Pancreas (tissue), 10 donors: ENCODE results near the gene C19orf33. TPM values are rescaled to one million over a fixed set of nuclear protein-coding genes. Genes with fewer than 3 reads are reported as not detected.

Source experiments
- ATAC-seq, 4 donors: fragments of 200-7000 bp; cut with Tn5 transposase; one replicate each; pipeline versions ENCODE4 v1.8.0 to v1.9.1; 2020; ENCODE audit warnings: mild to moderate bottlenecking in 4 of 4, moderate library complexity in 4 of 4
- DNase-seq, 6 donors: peaks; one replicate each; pipeline ENCODE4 v3.0.0-alpha.2; 2020
- FAIRE-seq: peaks from 2 replicates; lab custom pipeline; 2012; peaks lifted over from hg19 to GRCh38; lab: Jason Lieb, UNC
- H3K27ac ChIP-seq, 4 donors: fragments of 200-600 bp; sonication (generic); 1 replicate in 3 of 4; 2 replicates in 1 of 4; pipeline versions ENCODE4 v1.5.0 to v1.8.0; 2020
- H3K27me3 ChIP-seq, 4 donors: fragments of 200-600 bp; one replicate each; pipeline ENCODE4 v1.8.0; 2021
- H3K36me3 ChIP-seq, 3 donors: fragments of 200-600 bp; sonication (generic) in 1 of 3; one replicate each; pipeline versions ENCODE4 v1.5.0 to v1.8.0; 2020 to 2021
- H3K4me1 ChIP-seq, 3 donors: fragments of 200-600 bp; one replicate each; pipeline ENCODE4 v1.8.0; 2021
- H3K4me3 ChIP-seq, 4 donors: fragments of 200-600 bp; sonication (generic) in 2 of 4; one replicate each; pipeline versions ENCODE4 v1.5.0 to v1.8.0; 2020 to 2021
- H3K9me3 ChIP-seq, 4 donors: fragments of 200-600 bp; one replicate each; pipeline ENCODE4 v1.8.0; 2021
- WGBS, 2 donors: extraction: QIAGEN DNeasy Blood & Tissue Kit; methylation state at CpG; one replicate each; pipeline ENCODE4 v1.1.7; 2013; 5-methylcytosine and 5-hydroxymethylcytosine counted together
- intact Hi-C, 3 donors: fragments of 100-400 bp; cut with DNase I; formaldehyde crosslinking; loops; one replicate each; pipeline versions ENCODE4 v1.11.1 to v1.14.2; 2022
- polyA plus RNA-seq, 2 donors: library from polyadenylated mRNA; stranded (reverse); fragments of 200-250 nt; gene quantifications; one replicate each; pipeline ENCODE4 v1.2.3, GENCODE V29; 2013
- total RNA-seq, 6 donors: library from RNA; stranded (reverse); fragmentation: NEBNext Ultra II Directional in 4 of 6; extraction: Animal tissue kit (Norgen Biotek cat#: 25700) in 4 of 6; gene quantifications; one replicate each; pipeline versions ENCODE4 v1.2.1 to v1.2.4, GENCODE V29; 2021 to 2023
- TF ChIP-seq, protein P1 (sequence below), 4 donors: fragments of 200-600 bp; sonication (generic) in 3 of 4; IDR thresholded peaks; one replicate each; pipeline versions ENCODE4 v1.5.0 to v1.8.0; 2021; ENCODE audit warnings: antibody characterized with exemption in 4 of 4
- donor health status: healthy with polysubstance abuse.
- donor health status: DM: no; HTN: no; CAD: no; lungs with moderate emphysema.
- donor health status: DM: no; HTN: no; CAD: no.
- donor health status: control.
- donor health status: control.
- donor health status: Bipolar disorder and iron deficiency.
- donor health status: DM: yes; HTN: yes; CAD: no.
- donor health status: DM: no; HTN: no; CAD: no.
- donor health status: DM: no; HTN: no; CAD: no.
- donor health status: DM: yes; HTN: yes; CAD: no.

Gene C19orf33
- total and polyA plus RNA-seq, 8 donors, result 0.59 to 19.4 (median 3.2) TPM

DNA sequence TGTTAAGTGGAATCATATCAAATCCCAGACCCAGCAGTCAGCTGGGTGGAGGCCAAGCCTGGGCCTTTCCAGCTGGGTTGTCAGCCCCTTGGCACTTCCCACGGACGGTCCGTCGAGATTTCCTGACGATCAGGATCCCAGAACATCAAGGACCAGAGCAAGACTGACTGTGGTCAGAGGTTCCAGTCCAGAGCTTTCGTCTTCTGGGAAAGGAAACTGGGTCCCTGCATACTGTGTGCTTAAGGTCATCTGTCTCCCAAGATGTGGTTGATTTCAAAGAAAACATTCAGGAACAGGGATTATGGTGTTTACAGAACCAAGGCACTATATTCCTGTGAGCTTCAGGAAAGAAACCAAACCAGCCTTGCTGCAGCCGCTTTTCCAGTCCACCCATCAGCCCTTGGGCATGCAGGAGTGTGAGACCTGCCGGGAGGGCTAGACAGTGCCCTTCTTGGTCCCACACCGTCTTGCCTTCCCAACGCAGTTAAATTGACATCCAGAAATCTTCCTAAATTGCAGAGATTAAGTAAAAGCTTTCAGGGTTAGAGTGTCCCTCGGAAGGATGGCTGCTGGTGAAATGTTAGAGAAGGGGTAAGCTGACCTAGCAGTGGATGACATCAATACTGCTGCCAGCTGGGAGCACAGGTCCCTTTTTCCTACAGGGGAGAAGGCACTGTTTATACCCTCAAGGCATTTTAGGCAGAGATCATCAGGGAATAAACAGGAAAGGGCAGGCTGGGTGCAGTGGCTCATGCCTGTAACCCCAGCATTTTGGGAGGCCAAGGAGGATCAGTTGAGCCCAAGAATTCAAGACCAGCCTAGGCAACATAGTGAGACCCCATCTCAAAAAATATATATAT lies 5.0 kb upstream of the C19orf33 start:
- intact Hi-C loops, result no loop called here
- FAIRE-seq (no peak), ATAC-seq (no peak), DNase-seq (no peak)
- TF ChIP-seq, protein P1, sequence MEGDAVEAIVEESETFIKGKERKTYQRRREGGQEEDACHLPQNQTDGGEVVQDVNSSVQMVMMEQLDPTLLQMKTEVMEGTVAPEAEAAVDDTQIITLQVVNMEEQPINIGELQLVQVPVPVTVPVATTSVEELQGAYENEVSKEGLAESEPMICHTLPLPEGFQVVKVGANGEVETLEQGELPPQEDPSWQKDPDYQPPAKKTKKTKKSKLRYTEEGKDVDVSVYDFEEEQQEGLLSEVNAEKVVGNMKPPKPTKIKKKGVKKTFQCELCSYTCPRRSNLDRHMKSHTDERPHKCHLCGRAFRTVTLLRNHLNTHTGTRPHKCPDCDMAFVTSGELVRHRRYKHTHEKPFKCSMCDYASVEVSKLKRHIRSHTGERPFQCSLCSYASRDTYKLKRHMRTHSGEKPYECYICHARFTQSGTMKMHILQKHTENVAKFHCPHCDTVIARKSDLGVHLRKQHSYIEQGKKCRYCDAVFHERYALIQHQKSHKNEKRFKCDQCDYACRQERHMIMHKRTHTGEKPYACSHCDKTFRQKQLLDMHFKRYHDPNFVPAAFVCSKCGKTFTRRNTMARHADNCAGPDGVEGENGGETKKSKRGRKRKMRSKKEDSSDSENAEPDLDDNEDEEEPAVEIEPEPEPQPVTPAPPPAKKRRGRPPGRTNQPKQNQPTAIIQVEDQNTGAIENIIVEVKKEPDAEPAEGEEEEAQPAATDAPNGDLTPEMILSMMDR (IDR thresholded peaks at IDR 0.05), result no peak
- no peaks in the 10 kb centered on the region for H3K9me3 ChIP-seq
- H3K27me3 ChIP-seq, result no peaks in the 10 kb centered on the region
- 61 to 67% methylated on average over 11 of the region's 11 CpGs for WGBS, 2 donors
- no peak overlapping the region for H3K4me3 ChIP-seq
- H3K36me3 ChIP-seq, result no peaks in the 10 kb centered on the region
- H3K4me1 ChIP-seq, result no peaks in the 10 kb centered on the region
- no peak overlapping the region for H3K27ac ChIP-seq

DNA sequence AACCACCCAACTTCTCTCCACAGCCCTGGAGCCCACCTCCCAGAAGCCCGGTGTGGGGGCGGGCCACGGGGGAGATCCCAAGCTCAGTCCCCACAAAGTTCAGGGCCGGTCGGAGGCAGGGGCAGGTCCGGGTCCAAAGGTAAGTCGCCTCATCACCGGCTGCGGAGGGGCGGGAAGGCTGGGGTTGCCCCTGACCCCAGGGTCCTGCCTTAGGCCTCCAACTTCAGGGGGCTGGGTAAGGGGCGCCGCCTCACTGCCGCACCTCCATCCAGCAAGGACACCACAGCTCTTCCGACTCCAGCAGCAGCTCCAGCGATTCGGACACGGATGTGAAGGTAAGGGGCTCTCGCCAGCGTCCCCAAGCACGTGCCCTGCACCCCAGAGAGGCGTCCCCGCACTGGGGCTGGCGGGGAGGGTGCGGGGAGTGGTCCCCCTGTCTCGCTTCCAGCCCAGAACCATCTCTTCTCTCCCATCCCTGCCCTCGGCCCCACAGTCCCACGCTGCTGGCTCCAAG lies 358 bp downstream of the C19orf33 start:
- ATAC-seq, result peak in 1 of 4 donors; percentile 6
- TF ChIP-seq, protein P1 (IDR thresholded peaks at IDR 0.05), result no peak
- WGBS, 2 donors, result 50 to 54% methylated on average over 25 to 27 of the region's 27 CpGs

DNA sequence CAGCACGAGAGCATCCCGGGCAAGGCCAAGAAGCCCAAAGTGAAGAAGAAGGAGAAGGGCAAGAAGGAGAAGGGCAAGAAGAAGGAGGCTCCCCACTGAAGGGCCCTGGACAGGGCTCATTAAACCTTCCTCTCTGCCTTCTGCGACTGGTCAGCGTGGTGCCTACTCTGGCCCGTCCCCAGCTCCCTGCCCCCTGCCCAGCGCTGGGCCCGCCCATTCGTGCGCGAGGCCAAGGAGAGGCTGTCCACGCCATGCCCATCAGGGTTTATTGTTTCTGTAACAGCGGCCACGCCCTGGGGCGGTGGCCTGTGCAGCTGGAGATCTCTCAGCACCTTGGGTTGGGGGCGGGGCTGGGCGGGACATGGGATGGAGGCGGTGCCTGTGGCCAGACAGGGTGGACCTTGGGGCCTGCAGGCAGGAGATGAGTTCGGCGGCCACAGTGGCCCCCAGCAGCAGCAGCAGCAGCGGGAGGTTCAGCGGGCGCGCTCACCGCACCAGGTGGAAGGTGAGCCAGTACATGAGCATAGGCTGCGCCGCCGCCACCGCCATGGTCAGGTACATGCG lies 897 bp downstream of the C19orf33 start:
- FAIRE-seq, result no peak
- TF ChIP-seq, protein P1 (IDR thresholded peaks at IDR 0.05), result no peak
- peak; percentile 79 to 92 (median 88) for DNase-seq
- peak overlapping the region in 1 of 4 donors; percentile 30 for H3K27ac ChIP-seq
- ATAC-seq, result peak; percentile 83 to 91 (median 88)
- no peaks in the 10 kb centered on the region for H3K9me3 ChIP-seq
- H3K4me3 ChIP-seq, result peak overlapping the region in 2 of 4 donors; percentile 6 to 33
- intact Hi-C loops, result no loop called here
- H3K27me3 ChIP-seq, result no peaks in the 10 kb centered on the region
- WGBS, 2 donors, result 26 to 29% methylated on average over 23 to 29 of the region's 29 CpGs
- no peaks in the 10 kb centered on the region for H3K36me3 ChIP-seq
- H3K4me1 ChIP-seq, result peaks cover 0 to 5% (median 0%) of the 10 kb centered on the region in 3 donors

More for the DNA sequence above, 358 bp downstream of the C19orf33 start:
- Histone ChIP-seq H3K4me1 (peaks cover 0 to 5% (median 0%) of the 10 kb centered on the region in 3 donors), H3K9me3 (no peaks in the 10 kb centered on the region), H3K36me3 (no peaks in the 10 kb centered on the region), H3K27ac (no peak overlapping the region), H3K27me3 (no peaks in the 10 kb centered on the region), H3K4me3 (no peak overlapping the region)
- DNase-seq (peak in 1 of 6 donors; percentile 77), FAIRE-seq (no peak)
- intact Hi-C loops, result no loop called here

DNA sequence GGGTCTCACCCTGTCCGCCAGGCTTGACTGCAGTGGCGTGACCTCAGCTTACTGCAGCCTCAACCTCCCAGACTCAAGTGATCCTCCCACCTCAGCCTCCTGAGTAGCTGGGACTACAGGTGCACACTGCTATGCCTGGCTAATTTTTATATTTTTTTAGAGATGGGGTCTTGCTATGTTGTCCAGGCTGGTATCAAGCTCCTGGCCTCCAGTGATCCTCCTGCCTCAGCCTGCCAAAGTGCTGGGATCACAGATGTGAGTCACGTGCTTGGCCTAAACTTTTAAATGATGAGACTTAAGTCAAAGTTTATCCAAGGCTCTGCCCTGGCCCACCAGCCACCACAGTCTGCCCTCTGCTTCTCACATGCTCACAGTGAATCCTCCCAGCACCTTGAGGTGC lies 2.2 kb downstream of the C19orf33 start:
- Histone ChIP-seq H3K27me3 (no peaks in the 10 kb centered on the region), H3K4me1 (peaks cover 0 to 5% (median 0%) of the 10 kb centered on the region in 3 donors), H3K36me3 (no peaks in the 10 kb centered on the region), H3K27ac (no peak overlapping the region), H3K4me3 (no peak overlapping the region), H3K9me3 (no peaks in the 10 kb centered on the region)
- ATAC-seq, result no peak
- intact Hi-C loops, result no loop called here
- DNase-seq, result no peak
- TF ChIP-seq, protein P1 (IDR thresholded peaks at IDR 0.05), result no peak
- FAIRE-seq, result no peak
- 93 to 98% methylated on average over 3 of the region's 3 CpGs for WGBS, 2 donors
